ENCODE measurements around the gene CYP21A2.

CYP21A2 gene

GRCh38 chr6:32087574-32088486, 49.6 kb downstream of the CYP21A2 start:
- no peaks in the 10 kb centered on the region for H3K9me3 Mint-ChIP-seq
- no peak overlapping the region for H3K4me3 Mint-ChIP-seq
- no peaks in the 10 kb centered on the region for H3K36me3 Mint-ChIP-seq (ENCODE audit: low read depth)
- peaks cover 7% of the 10 kb centered on the region for H3K4me1 Mint-ChIP-seq (ENCODE audit: low read depth)
- H3K27me3 Mint-ChIP-seq (ENCODE audit: low read depth): peaks cover 49% of the 10 kb centered on the region
- H3K27ac Mint-ChIP-seq: no peak overlapping the region
- peak; percentile 58 for DNase-seq (ENCODE audit: low spot score)

- H3K4me1 Mint-ChIP-seq (ENCODE audit: low read depth): peaks cover 7% of the 10 kb centered on the region
- no peaks in the 10 kb centered on the region for H3K9me3 Mint-ChIP-seq
- H3K27ac Mint-ChIP-seq: no peak overlapping the region
- no peak overlapping the region for H3K4me3 Mint-ChIP-seq
- no peaks in the 10 kb centered on the region for H3K36me3 Mint-ChIP-seq (ENCODE audit: low read depth)
- H3K27me3 Mint-ChIP-seq (ENCODE audit: low read depth): peaks cover 54% of the 10 kb centered on the region
- DNase-seq (ENCODE audit: low spot score): no peak
Measured at GRCh38 chr6:32088487-32089049, 50.4 kb downstream of the CYP21A2 start.

- peaks cover 7% of the 10 kb centered on the region for H3K4me1 Mint-ChIP-seq (ENCODE audit: low read depth)
Measured at GRCh38 chr6:32089082-32089828, 51.0 kb downstream of the CYP21A2 start.

More at GRCh38 chr6:32089082-32089828, 51.0 kb downstream of the CYP21A2 start:
- Mint-ChIP-seq H3K36me3 (ENCODE audit: low read depth) (no peaks in the 10 kb centered on the region), H3K4me3 (no peak overlapping the region), H3K27me3 (ENCODE audit: low read depth) (peaks cover 51% of the 10 kb centered on the region), H3K27ac (no peak overlapping the region), H3K9me3 (no peaks in the 10 kb centered on the region)
- no peak for DNase-seq (ENCODE audit: low spot score)

Data from T-helper 2 cell treated with Interferon-gamma antibody and Interleukin-4, amounts not matched to agents 5 μg/mL and 100 μg/mL, for 36 hours (primary cell).